Karpas-422 (cell line): ENCODE data around the gene CYP27B1. TPM values are rescaled to one million over a fixed set of nuclear protein-coding genes. Genes with fewer than 3 reads are reported as not detected.

Source experiments
- DNase-seq: peaks from one replicate; pipeline ENCODE4 v3.0.0-alpha.2; 2015
- H2AFZ ChIP-seq: fragments of 200-600 bp; sonication (generic); 2 replicates; pipeline ENCODE4 v1.6.1; 2014; ENCODE audit warnings: antibody characterized with exemption, low read length, mixed read lengths
- H3K27ac ChIP-seq: fragments of 200-600 bp; sonication (generic); 2 replicates; pipeline ENCODE4 v1.5.1; 2014; ENCODE audit warnings: mild to moderate bottlenecking, low read length, moderate library complexity
- H3K27me3 ChIP-seq: fragments of 200-600 bp; sonication (generic); 2 replicates; pipeline ENCODE4 v1.6.1; 2014; ENCODE audit warnings: low read length, mixed read lengths
- H3K36me3 ChIP-seq: fragments of 200-600 bp; sonication (generic); 2 replicates; pipeline ENCODE4 v1.6.1; 2014; ENCODE audit warnings: low read length, mixed read lengths; ENCODE audit not compliant: insufficient read depth
- H3K4me1 ChIP-seq: fragments of 200-600 bp; sonication (generic); 2 replicates; pipeline ENCODE4 v1.6.1; 2014; ENCODE audit warnings: mild to moderate bottlenecking, low read length, mixed read lengths
- H3K4me2 ChIP-seq: fragments of 200-600 bp; sonication (generic); 2 replicates; pipeline ENCODE4 v1.6.1; 2014; ENCODE audit warnings: low read length, low read depth, mild to moderate bottlenecking; ENCODE audit not compliant: poor library complexity, severe bottlenecking
- H3K4me3 ChIP-seq: fragments of 200-600 bp; sonication (generic); 2 replicates; pipeline ENCODE4 v1.5.1; 2014; ENCODE audit warnings: mild to moderate bottlenecking, antibody characterized with exemption, low read length, mixed read lengths
- H3K79me2 ChIP-seq: fragments of 200-600 bp; sonication (generic); 2 replicates; pipeline ENCODE4 v1.6.1; 2014; ENCODE audit warnings: mild to moderate bottlenecking, low read length, mixed read lengths
- H3K9ac ChIP-seq: fragments of 200-600 bp; sonication (generic); 2 replicates; pipeline ENCODE4 v1.6.0; 2014; ENCODE audit warnings: low read length
- H3K9me2 ChIP-seq: fragments of 200-600 bp; sonication (generic), shearing (Covaris generic); replicated peaks from 2 replicates; pipeline ENCODE4 v1.6.0; 2014; ENCODE audit warnings: mild to moderate bottlenecking, low read length, moderate library complexity; ENCODE audit not compliant: insufficient read depth
- H3K9me3 ChIP-seq: fragments of 300-700, 200-600 bp; sonication (generic); 2 replicates; pipeline ENCODE4 v1.6.1; 2014; ENCODE audit warnings: low read length, mixed read lengths
- H4K20me1 ChIP-seq: fragments of 200-600 bp; sonication (generic); 2 replicates; pipeline ENCODE4 v1.6.1; 2014; ENCODE audit warnings: mild to moderate bottlenecking, antibody characterized with exemption, low read length, low read depth; ENCODE audit not compliant: insufficient read depth
- total RNA-seq: library from RNA; depleted of rRNA; stranded (reverse); fragments of >200 nt; shearing (Covaris generic); gene quantifications from 2 replicates; pipeline ENCODE4 v1.2.3, GENCODE V29; 2014; ENCODE audit warnings: low replicate concordance

Gene CYP27B1
- total RNA-seq, 1 experiment from 2014 or later = 0.86 TPM

- Histone ChIP-seq H2AFZ (no peak overlapping the region), H3K79me2 (peaks cover 30% of the 10 kb centered on the region), H3K27me3 (no peaks in the 10 kb centered on the region), H4K20me1 (no peaks in the 10 kb centered on the region), H3K9me3 (no peaks in the 10 kb centered on the region), H3K36me3 (no peaks in the 10 kb centered on the region), H3K4me2 (peak overlapping the region; percentile 72), H3K9me2 (no peaks in the 10 kb centered on the region), H3K4me1 (peaks cover 44% of the 10 kb centered on the region), H3K9ac (peak overlapping the region; percentile 82), H3K4me3 (peak overlapping the region; percentile 83), H3K27ac (peak overlapping the region; percentile 24; the same call in 1 of the 2 replicates)
- no peak for DNase-seq
These were observed 25.5 kb downstream of the CYP27B1 start for GRCh38 chr12:57741413-57741789.

GRCh38 chr12:57740656-57741412, 26.0 kb downstream of the CYP27B1 start:
- Histone ChIP-seq H3K27me3 (no peaks in the 10 kb centered on the region), H2AFZ (no peak overlapping the region), H4K20me1 (no peaks in the 10 kb centered on the region), H3K79me2 (peaks cover 30% of the 10 kb centered on the region), H3K36me3 (no peaks in the 10 kb centered on the region), H3K4me2 (peak overlapping the region; percentile 72), H3K9ac (peak overlapping the region; percentile 82), H3K9me3 (no peaks in the 10 kb centered on the region), H3K4me3 (peak overlapping the region; percentile 83), H3K27ac (no peak overlapping the region), H3K4me1 (peaks cover 44% of the 10 kb centered on the region), H3K9me2 (no peaks in the 10 kb centered on the region)
- peak; percentile 88 for DNase-seq

GRCh38 chr12:57739914-57740538, 26.9 kb downstream of the CYP27B1 start:
- no peaks in the 10 kb centered on the region for H3K9me3 ChIP-seq
- H3K4me3 ChIP-seq = peak overlapping the region; percentile 83; the same call in 1 of the 2 replicates
- H3K79me2 ChIP-seq = peaks cover 30% of the 10 kb centered on the region
- peaks cover 40% of the 10 kb centered on the region for H3K4me1 ChIP-seq
- H3K9ac ChIP-seq = peak overlapping the region; percentile 82
- no peaks in the 10 kb centered on the region for H4K20me1 ChIP-seq
- H3K27me3 ChIP-seq = no peaks in the 10 kb centered on the region
- H3K27ac ChIP-seq = no peak overlapping the region
- H3K4me2 ChIP-seq = peak overlapping the region; percentile 72
- no peak overlapping the region for H2AFZ ChIP-seq
- H3K9me2 ChIP-seq = no peaks in the 10 kb centered on the region
- no peak for DNase-seq
- no peaks in the 10 kb centered on the region for H3K36me3 ChIP-seq

DNA sequence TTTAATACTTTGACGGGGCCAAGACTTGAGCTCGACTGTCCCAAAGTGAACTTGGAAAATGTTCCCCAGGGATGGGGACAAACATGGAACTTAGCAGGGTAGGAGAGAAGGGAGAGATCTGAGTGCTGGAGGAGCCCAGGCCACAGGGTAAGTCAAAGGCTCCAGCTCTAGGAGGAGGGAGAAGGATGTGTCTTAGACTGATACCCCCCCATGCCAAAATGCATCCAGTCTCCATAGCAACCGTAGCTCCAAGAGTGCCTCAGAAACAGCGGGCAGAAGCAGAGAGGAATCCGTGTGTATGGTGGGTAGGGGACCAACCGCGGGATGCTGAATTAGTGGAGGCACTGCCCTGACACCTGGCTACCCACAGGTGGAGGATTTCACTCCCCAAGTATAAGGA, 27.5 kb downstream of the CYP27B1 start:
- peaks cover 30% of the 10 kb centered on the region for H3K79me2 ChIP-seq
- no peak for DNase-seq
- H3K36me3 ChIP-seq = no peaks in the 10 kb centered on the region
- no peak overlapping the region for H3K27ac ChIP-seq
- no peak overlapping the region for H2AFZ ChIP-seq
- H4K20me1 ChIP-seq = no peaks in the 10 kb centered on the region
- H3K4me1 ChIP-seq = peaks cover 38% of the 10 kb centered on the region
- no peak overlapping the region for H3K4me3 ChIP-seq
- H3K27me3 ChIP-seq = no peaks in the 10 kb centered on the region
- H3K9me3 ChIP-seq = no peaks in the 10 kb centered on the region
- H3K4me2 ChIP-seq = no peak overlapping the region
- H3K9ac ChIP-seq = no peak overlapping the region
- H3K9me2 ChIP-seq = no peaks in the 10 kb centered on the region

DNA sequence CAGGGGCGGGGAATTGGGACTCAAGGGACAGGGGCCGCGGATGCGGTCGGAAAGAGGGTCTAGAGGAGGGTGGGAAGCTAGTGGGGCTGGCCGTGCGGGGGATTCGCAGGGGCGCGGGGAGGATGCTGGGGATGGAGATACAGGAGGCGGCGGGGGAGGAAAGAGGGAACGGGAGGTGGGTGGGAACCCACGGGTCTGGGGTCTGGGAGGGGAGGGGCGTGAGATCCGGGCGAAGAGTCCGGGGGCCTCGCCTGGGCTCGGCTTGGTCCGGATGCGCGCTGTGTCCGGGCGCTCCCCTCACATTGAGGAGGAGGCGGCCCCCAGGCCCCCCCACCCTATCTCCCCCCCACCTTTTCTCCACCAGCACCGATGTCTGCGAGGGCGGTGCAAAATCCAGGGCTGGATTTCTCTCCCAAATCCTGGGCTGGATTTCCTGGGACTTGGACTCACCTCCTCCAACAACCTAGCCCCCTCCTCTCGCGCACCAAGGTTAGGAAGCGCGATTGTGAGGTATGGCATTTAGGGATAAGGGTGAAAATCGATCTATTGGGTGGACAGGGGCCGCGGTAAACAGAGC, 28.1 kb downstream of the CYP27B1 start, which contains the start of gene AGAP2:
Gene AGAP2 (minus strand): TSS at position 82 of the 577 bp plus-strand sequence. CDS start 496 bp downstream, outside the sequence.
- H3K27ac ChIP-seq = no peak within 1 kb of the TSS
- DNase-seq = no peak
- H3K4me1 ChIP-seq = peaks cover 32% of the 10 kb centered on the region
- no peaks in the 10 kb centered on the region for H3K9me2 ChIP-seq
- H3K79me2 ChIP-seq = peaks cover 30% of the 10 kb centered on the region
- H3K27me3 ChIP-seq = no peaks in the 10 kb centered on the region
- H3K4me3 ChIP-seq = no peak within 1 kb of the TSS
- no peak within 1 kb of the TSS for H3K9ac ChIP-seq
- H4K20me1 ChIP-seq = no peaks in the 10 kb centered on the region
- H3K36me3 ChIP-seq = no peaks in the 10 kb centered on the region
- no peaks in the 10 kb centered on the region for H3K9me3 ChIP-seq
- H3K4me2 ChIP-seq = no peak within 1 kb of the TSS
- H2AFZ ChIP-seq = no peak within 1 kb of the TSS

- H3K27me3 ChIP-seq = no peaks in the 10 kb centered on the region
- H4K20me1 ChIP-seq = no peaks in the 10 kb centered on the region
- peaks cover 30% of the 10 kb centered on the region for H3K79me2 ChIP-seq
- H3K9ac ChIP-seq = no peak overlapping the region
- no peak overlapping the region for H2AFZ ChIP-seq
- H3K4me1 ChIP-seq = peaks cover 26% of the 10 kb centered on the region
- H3K4me2 ChIP-seq = no peak overlapping the region
- H3K27ac ChIP-seq = no peak overlapping the region
- H3K4me3 ChIP-seq = no peak overlapping the region
- no peaks in the 10 kb centered on the region for H3K9me3 ChIP-seq
- H3K9me2 ChIP-seq = no peaks in the 10 kb centered on the region
- no peak for DNase-seq
- H3K36me3 ChIP-seq = no peaks in the 10 kb centered on the region
These were observed 29.1 kb downstream of the CYP27B1 start for GRCh38 chr12:57737467-57738460.

- H3K79me2 ChIP-seq = peaks cover 30% of the 10 kb centered on the region
- H3K4me1 ChIP-seq = peaks cover 19% of the 10 kb centered on the region
- H3K27ac ChIP-seq = no peak overlapping the region
- H3K9ac ChIP-seq = no peak overlapping the region
- H4K20me1 ChIP-seq = no peaks in the 10 kb centered on the region
- H3K27me3 ChIP-seq = no peaks in the 10 kb centered on the region
- DNase-seq = no peak
- no peaks in the 10 kb centered on the region for H3K9me2 ChIP-seq
- H3K9me3 ChIP-seq = no peaks in the 10 kb centered on the region
- H3K4me3 ChIP-seq = no peak overlapping the region
- no peak overlapping the region for H2AFZ ChIP-seq
- no peak overlapping the region for H3K4me2 ChIP-seq
- no peaks in the 10 kb centered on the region for H3K36me3 ChIP-seq
These were observed 30.0 kb downstream of the CYP27B1 start for GRCh38 chr12:57736741-57737466.
